Esophagus (tissue), 2 donors: Measurements from ENCODE around the gene GATAD1. TPM values are rescaled to one million over a fixed set of nuclear protein-coding genes. Genes with fewer than 3 reads are reported as not detected.
A peak's percentile ranks its signal among the peaks of the same experiment; 100 is the strongest.
"Not testable (repeated sequence)": the region's sequence is repeated elsewhere in the genome, so short reads cannot be mapped to it uniquely, and the experiment has no call there.

Experiments
- H3K27ac ChIP-seq, 2 donors: one replicate each; pipeline ENCODE4 v1.5.1; 2013; ENCODE audit warnings: low read depth in 2 of 2, mild to moderate bottlenecking in 2 of 2, inconsistent platforms in 1 of 2, low read length in 1 of 2, moderate library complexity in 1 of 2
- H3K27me3 ChIP-seq, 2 donors: one replicate each; pipeline ENCODE4 v1.6.1; 2013; ENCODE audit warnings: low read length in 2 of 2, control low read depth in 1 of 2, mild to moderate bottlenecking in 1 of 2; ENCODE audit not compliant: insufficient read depth in 2 of 2, control insufficient read depth in 1 of 2
- H3K36me3 ChIP-seq, 2 donors: one replicate each; pipeline ENCODE4 v1.6.1; 2013; ENCODE audit warnings: low read length in 1 of 2; ENCODE audit not compliant: control insufficient read depth in 2 of 2, insufficient read depth in 2 of 2
- H3K4me1 ChIP-seq, 2 donors: one replicate each; pipeline ENCODE4 v1.6.1; 2013; ENCODE audit warnings: low read length in 1 of 2; ENCODE audit not compliant: control insufficient read depth in 2 of 2, insufficient read depth in 2 of 2
- H3K4me3 ChIP-seq, 2 donors: one replicate each; pipeline ENCODE4 v1.5.1; 2013; ENCODE audit warnings: low read length in 2 of 2, mild to moderate bottlenecking in 2 of 2, low read depth in 1 of 2, moderate library complexity in 1 of 2
- H3K9me3 ChIP-seq, 2 donors: one replicate each; pipeline ENCODE4 v1.6.1; 2013; ENCODE audit warnings: mild to moderate bottlenecking in 2 of 2, low read depth in 1 of 2, low read length in 1 of 2, moderate library complexity in 1 of 2; ENCODE audit not compliant: control insufficient read depth in 2 of 2, insufficient read depth in 1 of 2
- WGBS, 2 donors: extraction: QIAGEN DNeasy Blood & Tissue Kit; methylation state at CpG; one replicate each; pipeline ENCODE4 v1.1.7; 2013; 5-methylcytosine and 5-hydroxymethylcytosine counted together
- polyA plus RNA-seq, 2 donors: library from polyadenylated mRNA; stranded (reverse); fragments of 200-250 nt; gene quantifications; one replicate each; pipeline ENCODE4 v1.2.3, GENCODE V29; 2013
- donor health status: healthy with polysubstance abuse.
- donor health status: Bipolar disorder and iron deficiency.

The GATAD1 gene
- polyA plus RNA-seq, 2 donors, result 10.6 to 12.2 TPM

GRCh38 chr7:92460109-92460508 lies 12.8 kb downstream of the GATAD1 start:
- Histone ChIP-seq H3K4me1 (peaks cover 0 to 3% of the 10 kb centered on the region in 2 donors), H3K27me3 (no peaks in the 10 kb centered on the region), H3K9me3 (no peaks in the 10 kb centered on the region), H3K27ac (no peak overlapping the region), H3K4me3 (no peak overlapping the region), H3K36me3 (peaks cover 0 to 2% of the 10 kb centered on the region in 2 donors)
- WGBS, 2 donors, result 46 to 63% methylated on average over 2 of the region's 2 CpGs

- WGBS, 2 donors, result 84 to 89% methylated on average over 4 of the region's 4 CpGs
- Histone ChIP-seq H3K4me3 (no peak overlapping the region), H3K36me3 (peaks cover 0 to 2% of the 10 kb centered on the region in 2 donors), H3K27ac (no peak overlapping the region), H3K4me1 (peaks cover 0 to 3% of the 10 kb centered on the region in 2 donors), H3K9me3 (no peaks in the 10 kb centered on the region), H3K27me3 (no peaks in the 10 kb centered on the region)
Measured at GRCh38 chr7:92460510-92460909, 13.2 kb downstream of the GATAD1 start.

- 63 to 66% methylated on average over 8 of the region's 8 CpGs for WGBS, 2 donors
- Histone ChIP-seq H3K36me3 (no peaks in the 10 kb centered on the region), H3K4me3 (no peak overlapping the region), H3K27me3 (no peaks in the 10 kb centered on the region), H3K27ac (peak overlapping the region in 1 of 2 donors; percentile 9), H3K9me3 (no peaks in the 10 kb centered on the region), H3K4me1 (peaks cover 0 to 3% of the 10 kb centered on the region in 2 donors)
Measured at GRCh38 chr7:92461027-92462003, 14.0 kb downstream of the GATAD1 start.

GRCh38 chr7:92462560-92462959 lies 15.3 kb downstream of the GATAD1 start:
- Histone ChIP-seq H3K4me3 (no peak overlapping the region), H3K9me3 (no peaks in the 10 kb centered on the region), H3K4me1 (peaks cover 0 to 3% of the 10 kb centered on the region in 2 donors), H3K27me3 (no peaks in the 10 kb centered on the region), H3K27ac (no peak overlapping the region), H3K36me3 (no peaks in the 10 kb centered on the region)
- WGBS, 2 donors, result 85 to 90% methylated on average over 3 of the region's 3 CpGs

GRCh38 chr7:92464515-92464914 lies 17.2 kb downstream of the GATAD1 start:
- Histone ChIP-seq H3K36me3 (no peaks in the 10 kb centered on the region), H3K27me3 (no peaks in the 10 kb centered on the region), H3K4me1 (peaks cover 0 to 3% of the 10 kb centered on the region in 2 donors), H3K4me3 (no peak overlapping the region), H3K27ac (peak overlapping the region; percentile 64 to 77), H3K9me3 (no peaks in the 10 kb centered on the region)
- 51 to 55% methylated on average over 3 of the region's 3 CpGs for WGBS, 2 donors

GRCh38 chr7:92466682-92467081 lies 19.4 kb downstream of the GATAD1 start:
- no peaks in the 10 kb centered on the region for H3K36me3 ChIP-seq
- no peak overlapping the region for H3K27ac ChIP-seq
- no peak overlapping the region for H3K4me3 ChIP-seq
- WGBS, 2 donors, result 87 to 95% methylated on average over 2 of the region's 2 CpGs
- H3K27me3 ChIP-seq, result no peaks in the 10 kb centered on the region
- no peaks in the 10 kb centered on the region for H3K9me3 ChIP-seq
- peaks cover 0 to 2% of the 10 kb centered on the region in 2 donors for H3K4me1 ChIP-seq

- WGBS, 2 donors, result 94 to 96% methylated on average over 9 of the region's 9 CpGs
- H3K9me3 ChIP-seq, H3K27me3 ChIP-seq, H3K27ac ChIP-seq, H3K4me1 ChIP-seq, H3K4me3 ChIP-seq, H3K36me3 ChIP-seq: not testable (repeated sequence)
Measured at GRCh38 chr7:92468589-92468988, 21.3 kb downstream of the GATAD1 start.

GRCh38 chr7:92473989-92474388 lies 26.7 kb downstream of the GATAD1 start:
- H3K27ac ChIP-seq, H3K27me3 ChIP-seq, H3K4me3 ChIP-seq, H3K4me1 ChIP-seq, H3K36me3 ChIP-seq, H3K9me3 ChIP-seq: not testable (repeated sequence)
- WGBS, 2 donors, result 51 to 61% methylated on average over 10 of the region's 10 CpGs

GRCh38 chr7:92475261-92475770 lies 28.0 kb downstream of the GATAD1 start:
- not testable (repeated sequence) for H3K27ac ChIP-seq, H3K9me3 ChIP-seq, H3K4me1 ChIP-seq, H3K27me3 ChIP-seq, H3K4me3 ChIP-seq, H3K36me3 ChIP-seq
- WGBS, 2 donors, result 88 to 93% methylated on average over 12 of the region's 12 CpGs
